ENCODE measurements around the gene PRKACA.

GRCh38 chr19:14147797-14148605 lies 30.4 kb upstream of the PRKACA start:
- TF ChIP-seq CTCF (conservative IDR thresholded peaks at IDR 0.05; ENCODE audit: low read depth, low read length) (peak; percentile 58), EZH2 (IDR thresholded peaks at IDR 0.05; ENCODE audit: borderline replicate concordance, low read depth, low read length, poor library complexity, severe bottlenecking) (no peak)

Measured in A673 (cell line).